H1 (cell line): ENCODE results near the gene FOXRED1. TPM values are rescaled to one million over a fixed set of nuclear protein-coding genes. Genes with fewer than 3 reads are reported as not detected.

Source experiments
- ASH2L ChIP-seq: fragments of 200-600, 300-600 bp; sonication (generic); IDR thresholded peaks from one replicate; pipeline ENCODE4 v1.7.1; 2017; ENCODE audit warnings: low read length
- CHD2 ChIP-seq: IDR thresholded peaks from 2 replicates; pipeline ENCODE4 v1.6.1; 2012; ENCODE audit warnings: low read length, improper control_type of control experiment
- HDAC2 ChIP-seq, 2 experiments: fragments of 300-600 bp in 1 of 2; sonication (generic) in 1 of 2; IDR thresholded peaks; 2 replicates each; pipeline ENCODE4 v1.6.1; 2011 to 2012; ENCODE audit warnings: low read depth in 2 of 2, low read length in 2 of 2, mild to moderate bottlenecking in 2 of 2, moderate library complexity in 2 of 2, borderline replicate concordance in 1 of 2, inconsistent platforms in 1 of 2
- KDM4A ChIP-seq: IDR thresholded peaks from one replicate; pipeline ENCODE4 v1.7.1; 2012; ENCODE audit warnings: low read depth, mild to moderate bottlenecking, moderate library complexity, low read length, inconsistent platforms; ENCODE audit not compliant: severe bottlenecking
- RNF2 ChIP-seq: fragments of 200-900, 300-1000 bp; sonication (generic); IDR thresholded peaks from 2 replicates; pipeline ENCODE4 v1.7.1; 2016; ENCODE audit warnings: borderline replicate concordance, low read depth, mild to moderate bottlenecking, antibody characterized with exemption, low read length; ENCODE audit not compliant: poor library complexity, severe bottlenecking; ENCODE audit errors: missing control alignments
- SIRT6 ChIP-seq: IDR thresholded peaks from one replicate; pipeline ENCODE4 v1.7.1; 2012; ENCODE audit warnings: low read length, inconsistent platforms
- polyA plus RNA-seq, 7 experiments: library from polyadenylated mRNA; depleted of rRNA in 3 of 7; stranded (reverse) in 5 of 7; unstranded in 2 of 7; fragments of >200 nt in 5 of 7; fragments of 200-250 nt in 2 of 7; gene quantifications; 1 replicate in 5 of 7; 2 replicates in 1 of 7; 4 replicates in 1 of 7; pipeline versions ENCODE4 v1.2.1 to v1.2.3, GENCODE V29; 2011 to 2013; ENCODE audit warnings: missing spikeins in 2 of 7, mixed read lengths in 2 of 7
- total RNA-seq: library from RNA; stranded (reverse); fragmentation: NEBNext Ultra II Directional; extraction: Animal tissue kit (Norgen Biotek cat#: 25700); gene quantifications from 2 replicates; pipeline ENCODE4 v1.2.1, GENCODE V29; 2021

The FOXRED1 gene
- total and polyA plus RNA-seq, 2 of the 8 experiments (the other 6 are each of a cell fraction or from before 2014, with no cell fraction given), result 48.8 to 99.4 TPM

GRCh38 chr11:126310200-126310991 is 41.4 kb downstream of the FOXRED1 start (continued):
- TF ChIP-seq RNF2 (no peak), ASH2L (no peak), SIRT6 (no peak), CHD2 (no peak), KDM4A (no peak), HDAC2 (IDR thresholded peaks at IDR 0.05; ENCODE audit: borderline replicate concordance in 1 of 2, low read depth in 2 of 2, low read length in 2 of 2) (peak in 1 of 2 experiments; percentile 45; a peak in 1 of 4 replicates)
